ENCODE measurements around the gene SLITRK2. TPM values are rescaled to one million over a fixed set of nuclear protein-coding genes. Genes with fewer than 3 reads are reported as not detected.

The SLITRK2 gene
- total RNA-seq, 1 experiment from 2014 or later: not detected

GRCh38 chrX:145861818-145862217 is 44.2 kb downstream of the SLITRK2 start:
- intact Hi-C loops (cut with micrococcal nuclease; ENCODE audit: unreplicated experiment): no loop called here
- TF ChIP-seq EZH2 (IDR thresholded peaks at IDR 0.05; ENCODE audit: borderline replicate concordance, low read depth, low read length, poor library complexity, severe bottlenecking): no peak
- TF ChIP-seq CTCF (conservative IDR thresholded peaks at IDR 0.05; ENCODE audit: low read depth, low read length): no peak
- Histone ChIP-seq H3K4me3 (ENCODE audit: low read depth, low read length, poor library complexity, severe bottlenecking) (no peak overlapping the region), H3K9me3 (ENCODE audit: low read depth, low read length, poor library complexity, severe bottlenecking) (peaks cover 11% of the 10 kb centered on the region), H3K27ac (ENCODE audit: low read depth, low read length, poor library complexity, severe bottlenecking) (no peak overlapping the region), H3K4me1 (ENCODE audit: insufficient read depth, low read length, poor library complexity, severe bottlenecking) (no peaks in the 10 kb centered on the region), H3K27me3 (replicated peaks; ENCODE audit: insufficient read depth, low read depth, low read length, poor library complexity) (no peaks in the 10 kb centered on the region), H3K36me3 (ENCODE audit: insufficient read depth, low read length, poor library complexity, severe bottlenecking) (no peaks in the 10 kb centered on the region)
- BruUV-seq (replicated peaks): no TSS peak
- POLR2A ChIA-PET (ENCODE audit: low non-redundant PET): no interaction called here
- no peak for DNase-seq (ENCODE audit: low spot score)
- CTCF ChIA-PET: no interaction called here

- no peak overlapping the region for H3K4me3 ChIP-seq (ENCODE audit: low read depth, low read length, poor library complexity, severe bottlenecking)
- TF ChIP-seq EZH2 (IDR thresholded peaks at IDR 0.05; ENCODE audit: borderline replicate concordance, low read depth, low read length, poor library complexity, severe bottlenecking) (no peak), CTCF (conservative IDR thresholded peaks at IDR 0.05; ENCODE audit: low read depth, low read length) (no peak)
- H3K27me3 ChIP-seq (replicated peaks; ENCODE audit: insufficient read depth, low read depth, low read length, poor library complexity): no peaks in the 10 kb centered on the region
- peaks cover 11% of the 10 kb centered on the region for H3K9me3 ChIP-seq (ENCODE audit: low read depth, low read length, poor library complexity, severe bottlenecking)
- intact Hi-C loops (cut with micrococcal nuclease; ENCODE audit: unreplicated experiment): no loop called here
- POLR2A ChIA-PET (ENCODE audit: low non-redundant PET): no interaction called here
- H3K4me1 ChIP-seq (ENCODE audit: insufficient read depth, low read length, poor library complexity, severe bottlenecking): no peaks in the 10 kb centered on the region
- H3K36me3 ChIP-seq (ENCODE audit: insufficient read depth, low read length, poor library complexity, severe bottlenecking): no peaks in the 10 kb centered on the region
- no peak overlapping the region for H3K27ac ChIP-seq (ENCODE audit: low read depth, low read length, poor library complexity, severe bottlenecking)
- no TSS peak for BruUV-seq (replicated peaks)
- CTCF ChIA-PET: no interaction called here
- no peak for DNase-seq (ENCODE audit: low spot score)
Observed at GRCh38 chrX:145865082-145865481, 47.5 kb downstream of the SLITRK2 start.
